SK-N-MC (cell line): ENCODE data around the gene KDM6A.
"Not testable (repeated sequence)": the region's sequence is repeated elsewhere in the genome, so short reads cannot be mapped to it uniquely, and the experiment has no call there.

Source experiments
- EZH2 ChIP-seq: fragments of 200-600 bp; sonication (generic); IDR thresholded peaks from one replicate; pipeline ENCODE4 v1.6.1; 2017; ENCODE audit warnings: antibody characterized with exemption
- FOXP2 ChIP-seq: optimal IDR thresholded peaks from 2 replicates; pipeline ENCODE3; 2011; ENCODE audit warnings: mild to moderate bottlenecking, moderate library complexity; ENCODE audit not compliant: insufficient read depth; ENCODE audit errors: extremely low read length, control extremely low read depth
- POLR2AphosphoS5 ChIP-seq: IDR thresholded peaks from 2 replicates; pipeline ENCODE4 v1.6.1; 2012; ENCODE audit warnings: mild to moderate bottlenecking, low read depth, low read length, borderline replicate concordance

DNA sequence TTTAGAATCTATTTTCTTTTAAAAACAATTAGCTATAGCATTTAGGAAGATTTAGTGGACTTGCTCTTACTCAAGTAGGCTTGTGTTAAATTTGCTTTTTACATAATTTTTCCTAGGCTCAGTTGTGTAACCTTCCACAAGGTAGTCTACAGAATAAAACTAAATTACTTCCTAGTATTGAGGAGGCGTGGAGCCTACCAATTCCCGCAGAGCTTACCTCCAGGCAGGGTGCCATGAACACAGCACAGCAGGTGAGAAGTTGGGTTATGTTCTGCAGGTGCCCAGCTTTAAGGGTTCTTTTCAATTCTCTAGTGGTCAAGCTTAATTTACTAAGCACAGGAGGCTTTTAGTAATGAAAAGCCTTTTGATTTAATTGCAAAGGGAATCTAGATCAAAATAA is 186.9 kb downstream of the KDM6A start:
- not testable (repeated sequence) for TF ChIP-seq EZH2, POLR2AphosphoS5, FOXP2
